Measurements from ENCODE around the gene GZF1.
"Not testable (repeated sequence)": the region's sequence is repeated elsewhere in the genome, so short reads cannot be mapped to it uniquely, and the experiment has no call there.

Gene GZF1

DNA sequence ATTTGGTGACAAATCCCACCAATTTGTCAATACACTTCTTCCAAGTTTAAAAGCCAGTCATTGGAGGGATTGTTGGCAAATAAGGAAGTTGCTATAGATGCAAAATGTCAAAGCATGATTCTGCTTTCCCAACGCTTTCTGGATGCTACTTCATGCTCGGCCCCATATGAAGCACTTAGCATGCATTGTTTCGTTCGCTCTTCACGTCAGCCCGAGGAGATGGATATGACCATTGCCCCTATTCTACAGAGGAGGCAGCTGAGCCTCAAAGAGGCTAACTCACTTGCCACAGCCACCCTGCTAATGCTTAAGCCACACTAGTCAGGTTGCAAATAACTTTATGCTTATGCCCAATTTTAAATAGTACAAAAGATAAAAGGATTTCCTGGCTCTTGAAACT lies 14.2 kb upstream of the GZF1 start:
- no peak for DNase-seq

DNA sequence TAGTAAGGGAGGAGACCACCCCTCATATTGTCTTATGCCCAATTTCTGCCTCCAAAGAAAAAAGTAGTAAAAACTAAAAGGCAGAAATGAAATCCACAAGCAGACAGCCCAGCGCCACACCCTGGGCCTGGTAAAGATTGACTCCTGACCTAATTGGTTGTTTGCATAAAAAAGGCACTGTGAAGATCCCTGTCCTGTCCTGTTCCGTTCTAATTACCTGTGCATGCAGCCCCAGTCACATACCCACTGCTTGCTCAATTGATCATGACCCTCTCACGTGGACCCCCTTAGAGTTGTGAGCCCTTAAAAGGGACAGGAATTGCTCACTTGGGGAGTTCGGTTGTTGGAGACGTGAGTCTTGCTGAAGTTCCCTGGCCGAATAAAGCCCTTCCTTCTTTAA lies 13.5 kb upstream of the GZF1 start:
- DNase-seq: not testable (repeated sequence)

DNA sequence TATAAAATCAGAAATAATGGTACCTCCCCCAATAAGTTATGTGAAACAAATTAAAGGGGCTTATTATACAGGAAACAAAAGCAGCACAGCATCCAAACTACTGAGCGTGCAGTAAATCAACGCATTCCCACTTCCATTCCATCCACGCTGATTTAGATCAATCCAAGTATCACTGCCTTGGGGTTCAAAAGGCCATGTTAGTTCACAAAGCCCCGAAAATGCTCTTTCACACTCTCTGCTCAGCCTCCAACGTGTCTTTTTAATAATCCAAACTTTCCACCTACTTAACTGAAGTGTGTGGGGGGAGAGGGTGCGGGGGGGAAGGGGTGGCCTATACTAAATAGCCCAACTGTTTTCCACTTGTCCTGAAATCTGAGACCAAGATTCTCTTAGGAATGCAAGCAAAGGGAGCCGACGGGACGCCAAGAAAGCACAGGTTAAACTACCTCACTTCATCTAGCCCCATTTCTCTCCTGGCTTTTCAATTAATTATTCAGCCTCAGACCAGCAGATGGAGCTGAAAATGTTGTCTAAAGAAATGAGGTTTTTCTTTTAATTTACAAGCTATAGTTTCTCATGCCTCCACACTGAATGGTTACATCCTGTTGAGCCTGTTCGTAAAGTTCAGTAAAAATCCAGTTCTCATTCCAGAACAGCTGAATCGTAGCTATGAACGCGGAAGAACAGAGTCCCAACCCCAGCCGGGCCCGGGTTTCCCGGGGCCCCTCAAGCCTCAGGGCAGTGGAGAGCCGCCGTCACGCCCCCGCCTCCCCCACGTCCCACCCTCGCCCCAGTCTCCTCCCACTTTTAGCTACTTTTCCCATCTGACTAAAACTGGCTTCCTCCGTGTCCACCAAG lies 12.4 kb upstream of the GZF1 start:
- peak; percentile 69 for DNase-seq

DNA sequence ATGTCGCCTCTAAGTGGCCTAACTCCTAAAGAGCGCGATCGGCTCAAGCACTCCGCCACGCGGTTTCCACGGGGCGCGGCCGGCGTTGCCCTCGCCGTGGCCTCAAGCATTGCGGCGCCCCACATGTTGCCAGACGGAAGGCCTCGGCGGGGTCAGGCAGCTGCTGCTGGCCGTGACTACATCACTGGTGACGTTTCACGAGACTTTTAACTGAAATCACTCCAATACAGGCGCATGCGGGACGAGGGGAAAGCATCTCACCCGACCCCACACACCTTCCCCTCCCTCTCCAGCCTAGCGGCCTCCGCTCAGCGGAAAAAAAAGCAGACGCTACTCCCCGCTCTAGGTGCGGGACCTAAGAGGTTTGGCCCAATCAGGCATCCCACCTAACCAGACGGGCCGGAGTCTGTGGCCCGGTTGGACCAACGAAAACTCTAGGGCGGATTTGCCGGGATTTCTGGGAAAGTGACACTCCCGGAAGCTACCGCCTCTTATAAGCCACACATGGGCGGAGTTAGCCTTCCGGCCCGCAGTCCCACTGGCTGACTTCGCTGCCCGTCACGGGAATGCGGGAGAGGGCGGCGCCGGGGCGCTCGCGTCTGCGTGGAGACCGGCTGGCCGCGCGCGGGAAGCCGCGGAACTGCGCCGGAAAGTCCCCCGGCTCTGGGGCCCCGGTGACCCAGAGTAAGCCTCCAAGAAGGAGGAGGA lies 11.6 kb upstream of the GZF1 start, which contains the start of gene NXT1:
Gene NXT1 (plus strand): TSS at position 596 of the 708 bp plus-strand sequence. CDS start 3,251 bp downstream, outside the sequence.
- DNase-seq: peak; percentile 91

DNA sequence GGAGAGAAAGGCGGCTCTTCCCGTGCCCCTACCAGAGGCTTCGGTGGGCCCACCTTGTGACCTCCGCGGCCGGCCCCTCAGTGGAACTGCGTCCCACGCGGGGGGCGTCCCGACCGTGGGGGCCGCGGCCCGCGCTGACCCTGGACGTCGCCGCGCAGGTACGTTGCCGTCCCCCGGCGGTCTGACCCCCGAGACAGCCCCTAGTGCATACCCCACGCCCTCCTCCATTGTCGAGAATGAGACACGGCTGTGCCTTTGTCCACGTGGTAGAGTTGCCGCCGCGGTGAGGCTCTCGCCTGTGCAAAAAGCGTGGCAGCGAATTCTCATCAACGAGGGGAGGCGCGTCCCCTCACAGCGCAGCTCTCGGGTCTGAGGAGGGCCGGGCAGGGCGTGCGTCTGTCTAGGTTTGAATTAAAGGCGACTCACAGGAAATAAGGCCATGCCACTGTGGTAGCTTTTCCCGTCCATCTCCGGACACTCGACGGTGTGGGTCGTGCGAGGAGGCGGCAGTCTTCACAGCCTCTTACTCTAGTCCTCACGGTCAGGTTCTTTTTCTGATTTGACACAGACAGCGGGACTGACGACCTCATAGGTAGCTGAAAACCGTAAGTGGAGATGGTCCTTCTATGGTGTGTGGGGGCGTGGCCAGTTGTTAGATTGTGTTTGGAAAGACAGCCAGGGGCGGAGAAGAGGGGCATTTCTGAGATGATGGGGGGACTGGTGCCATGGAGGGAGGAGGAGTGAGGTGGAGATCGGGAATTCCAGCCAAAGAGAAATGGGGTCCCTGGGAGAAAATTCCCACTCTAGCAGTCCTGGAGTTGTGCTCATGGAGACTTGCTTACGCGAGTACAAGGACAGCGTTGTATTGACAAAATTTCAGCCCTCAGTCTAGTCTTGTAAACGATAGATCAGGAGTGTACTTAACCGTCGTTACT lies 10.8 kb upstream of the GZF1 start:
- peak; percentile 54 for DNase-seq

DNA sequence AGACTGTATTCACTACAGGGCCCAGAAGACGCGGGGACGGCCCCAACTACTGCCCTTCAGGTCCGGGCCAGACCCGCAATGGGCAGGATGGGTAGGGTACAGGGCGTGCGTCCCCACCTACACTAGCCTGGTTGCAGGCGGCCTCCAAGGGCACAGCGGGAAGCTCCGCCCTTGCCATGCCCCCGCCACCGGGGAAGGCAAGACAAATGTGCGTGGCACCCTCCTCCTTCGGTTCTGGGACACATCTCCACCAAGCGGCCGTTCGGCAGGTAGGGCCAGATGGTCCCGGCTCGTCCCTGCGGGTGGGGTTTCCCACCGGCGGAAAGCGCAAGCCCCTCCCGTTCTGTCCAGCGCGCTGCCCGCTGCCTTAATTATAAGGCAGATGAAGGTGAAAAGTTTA lies 5.8 kb upstream of the GZF1 start:
- DNase-seq: no peak

DNA sequence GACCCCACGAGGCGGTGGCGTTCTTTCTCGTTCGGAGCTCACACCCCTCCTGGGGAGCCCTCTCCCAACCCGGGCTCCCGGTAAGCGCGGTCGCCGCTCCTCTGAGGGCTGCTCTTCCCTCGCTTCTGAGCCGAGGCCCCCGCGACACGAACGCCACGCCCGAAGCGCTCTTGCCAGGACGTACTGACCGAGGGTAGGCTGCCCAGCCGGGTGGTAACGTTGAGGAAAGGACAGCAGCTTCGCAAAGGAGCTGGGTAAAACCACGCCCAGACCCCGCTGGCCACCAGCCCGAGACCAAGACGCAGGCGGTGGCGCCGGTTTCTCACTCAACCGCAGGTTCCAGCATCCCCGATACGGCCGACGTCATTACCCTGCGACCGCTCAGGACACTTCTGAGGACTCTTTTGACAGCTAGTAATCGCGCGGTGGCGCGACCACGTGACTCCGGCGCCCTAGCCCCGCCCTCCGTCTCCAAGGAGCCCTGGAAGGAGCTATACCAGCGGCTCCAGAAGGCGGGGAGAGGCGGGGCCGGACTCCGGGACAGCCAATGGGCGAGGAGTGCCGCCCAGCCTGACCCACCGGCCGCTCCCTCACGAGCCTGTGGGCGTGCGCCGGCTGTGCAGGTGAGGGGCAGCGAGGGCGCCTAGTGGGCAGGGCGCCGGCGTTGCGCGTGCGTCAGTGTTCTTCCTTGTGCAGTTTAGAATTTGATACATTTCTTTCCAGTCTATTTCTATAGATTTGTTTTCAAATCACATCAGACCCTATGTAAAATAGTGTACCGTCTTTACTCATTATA lies 4.0 kb upstream of the GZF1 start:
- peak; percentile 99 for DNase-seq

DNA sequence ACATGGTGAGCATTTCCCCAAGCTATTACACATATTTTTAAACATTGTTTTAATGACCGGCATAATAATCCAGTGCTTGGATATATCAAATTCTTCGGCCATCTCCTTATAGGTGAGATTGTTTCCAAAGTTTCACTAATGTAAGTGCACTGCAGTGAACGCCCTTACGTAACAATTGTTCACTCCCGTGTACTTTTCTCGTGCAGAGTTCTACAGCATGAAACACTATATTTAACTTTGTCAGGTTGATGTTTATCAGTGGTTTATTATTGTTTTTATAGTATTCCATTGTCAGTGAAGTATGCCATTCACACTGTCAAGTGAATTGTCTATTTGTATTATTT lies 3.4 kb upstream of the GZF1 start:
- no peak for DNase-seq

DNA sequence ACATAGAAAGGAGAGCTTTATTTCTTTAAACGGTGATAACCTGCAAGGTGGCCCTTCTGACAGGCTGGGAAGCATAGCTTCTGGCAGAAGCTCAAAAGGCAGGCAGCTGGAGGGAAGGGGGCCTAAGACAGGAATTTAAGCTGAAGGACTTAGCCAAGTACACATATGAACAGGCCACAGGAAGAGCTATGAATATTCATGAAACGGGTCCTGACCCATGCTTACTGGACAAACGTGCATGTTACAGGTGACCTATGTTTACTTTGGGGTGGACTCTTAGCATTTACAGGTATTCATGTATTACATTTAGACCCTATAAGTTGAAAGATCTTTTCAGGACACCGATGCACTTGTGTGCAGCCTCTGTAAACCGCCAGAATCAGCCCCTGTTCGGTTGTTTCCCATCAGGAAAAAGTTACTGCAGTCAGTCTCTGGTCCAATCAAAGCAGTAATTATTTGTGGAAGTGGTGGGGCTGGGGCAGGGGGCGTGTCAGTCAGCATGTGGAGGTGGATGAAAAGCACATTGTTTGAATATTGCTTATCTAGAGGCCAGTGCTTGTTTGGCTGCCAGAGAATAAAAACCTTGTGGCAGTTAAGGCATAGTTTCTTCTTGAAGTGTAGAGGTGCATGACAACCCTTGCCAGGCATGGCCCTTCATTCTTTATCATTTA lies 2.9 kb upstream of the GZF1 start:
- no peak for DNase-seq

DNA sequence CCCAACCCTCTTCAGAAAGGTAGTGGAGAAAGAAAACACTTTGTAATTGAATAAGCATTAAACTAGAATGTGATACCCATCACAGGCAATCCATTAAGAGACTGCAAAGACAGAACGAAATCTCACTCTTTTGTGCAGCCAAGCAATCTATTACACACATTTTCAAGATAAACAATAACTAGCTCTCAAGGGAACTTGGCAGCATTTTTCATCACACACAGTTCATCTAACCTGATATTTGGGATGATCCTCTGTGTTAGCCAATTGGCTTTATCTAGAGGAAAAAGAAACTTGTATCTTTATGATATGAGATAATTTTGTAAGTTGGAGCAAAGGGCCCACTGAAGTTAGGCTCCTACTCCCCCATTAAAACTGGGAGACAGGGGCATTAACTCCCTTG lies 1.5 kb upstream of the GZF1 start:
- DNase-seq: no peak

DNA sequence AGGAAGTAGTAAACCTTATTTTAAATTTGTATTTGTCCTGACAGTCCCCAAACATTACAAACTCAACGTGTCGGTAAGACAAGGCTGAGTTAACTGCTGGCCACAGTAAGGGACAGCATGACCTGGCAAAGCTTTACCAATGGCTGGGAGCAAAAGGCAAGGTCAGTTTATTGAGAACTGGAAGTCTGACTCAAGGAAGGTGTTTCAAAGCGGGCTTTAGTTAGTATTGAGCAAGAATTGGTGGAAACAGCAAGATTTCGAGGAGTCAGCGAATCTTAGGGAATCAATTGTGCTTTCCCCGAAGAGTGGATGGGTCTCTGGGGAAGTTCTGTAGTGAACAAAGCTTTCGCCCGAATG lies 885 bp upstream of the GZF1 start:
- DNase-seq: no peak

DNA sequence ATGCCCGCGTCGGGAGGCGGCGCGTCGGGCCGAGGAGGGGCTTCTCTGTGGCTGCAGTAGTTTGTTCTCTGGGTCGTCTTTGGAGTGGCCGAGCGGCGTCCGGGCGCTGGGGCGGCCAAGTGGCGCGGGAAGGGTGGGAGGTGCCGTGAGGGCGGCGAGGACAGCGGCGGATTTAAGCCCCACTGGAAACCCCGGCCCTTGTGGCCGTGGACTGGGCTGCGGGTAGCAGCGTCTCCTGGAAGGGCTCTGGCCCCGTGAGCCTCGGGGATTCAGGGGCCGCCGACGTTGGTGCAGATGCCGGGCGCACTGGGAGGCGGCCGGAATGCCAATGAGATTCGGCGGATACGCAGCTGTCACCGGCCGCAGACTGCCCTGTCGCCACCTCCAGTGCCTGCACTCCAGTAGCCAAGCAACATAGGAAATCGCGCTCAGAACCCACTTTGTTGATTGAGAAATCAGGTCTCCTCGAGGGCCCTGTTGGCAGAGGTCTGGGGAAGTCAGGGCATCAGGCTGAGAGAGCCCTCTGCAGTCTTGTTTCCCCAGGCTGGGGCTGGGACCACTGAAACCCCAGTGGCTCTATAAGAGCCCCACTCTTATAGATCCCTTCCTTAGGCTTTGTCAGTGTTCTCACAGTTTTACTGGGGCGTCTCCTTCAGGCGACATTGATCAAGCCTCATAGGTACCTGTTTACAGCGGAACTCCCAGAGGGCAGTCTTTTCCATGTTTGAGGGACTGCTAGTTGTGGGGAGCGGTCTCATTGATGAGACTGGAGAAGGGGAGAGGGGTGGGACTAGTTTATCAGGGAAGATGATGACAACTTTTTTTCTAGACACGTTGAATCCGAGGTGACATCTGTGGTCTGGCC lies 642 bp downstream of the GZF1 start:
- DNase-seq: no peak

DNA sequence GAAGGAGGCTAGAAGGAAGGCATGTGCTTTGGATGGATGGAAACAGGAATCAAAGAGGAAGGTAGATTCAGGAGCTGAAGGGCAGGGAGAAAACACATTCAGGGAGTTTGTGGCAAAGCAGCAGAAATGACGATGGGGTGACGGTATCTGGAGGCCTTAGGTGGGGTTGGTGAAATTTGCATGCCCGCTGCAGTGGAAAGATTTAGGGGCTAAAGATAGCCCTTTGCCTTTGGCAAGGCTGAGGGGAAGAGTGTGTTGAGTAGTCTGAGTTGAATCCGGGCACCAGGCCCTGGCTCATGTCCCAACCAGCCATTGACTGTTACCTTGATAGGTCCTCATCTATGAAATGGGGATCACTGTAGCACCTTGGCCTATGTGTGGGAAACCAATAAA lies 1.3 kb downstream of the GZF1 start:
- DNase-seq: no peak

DNA sequence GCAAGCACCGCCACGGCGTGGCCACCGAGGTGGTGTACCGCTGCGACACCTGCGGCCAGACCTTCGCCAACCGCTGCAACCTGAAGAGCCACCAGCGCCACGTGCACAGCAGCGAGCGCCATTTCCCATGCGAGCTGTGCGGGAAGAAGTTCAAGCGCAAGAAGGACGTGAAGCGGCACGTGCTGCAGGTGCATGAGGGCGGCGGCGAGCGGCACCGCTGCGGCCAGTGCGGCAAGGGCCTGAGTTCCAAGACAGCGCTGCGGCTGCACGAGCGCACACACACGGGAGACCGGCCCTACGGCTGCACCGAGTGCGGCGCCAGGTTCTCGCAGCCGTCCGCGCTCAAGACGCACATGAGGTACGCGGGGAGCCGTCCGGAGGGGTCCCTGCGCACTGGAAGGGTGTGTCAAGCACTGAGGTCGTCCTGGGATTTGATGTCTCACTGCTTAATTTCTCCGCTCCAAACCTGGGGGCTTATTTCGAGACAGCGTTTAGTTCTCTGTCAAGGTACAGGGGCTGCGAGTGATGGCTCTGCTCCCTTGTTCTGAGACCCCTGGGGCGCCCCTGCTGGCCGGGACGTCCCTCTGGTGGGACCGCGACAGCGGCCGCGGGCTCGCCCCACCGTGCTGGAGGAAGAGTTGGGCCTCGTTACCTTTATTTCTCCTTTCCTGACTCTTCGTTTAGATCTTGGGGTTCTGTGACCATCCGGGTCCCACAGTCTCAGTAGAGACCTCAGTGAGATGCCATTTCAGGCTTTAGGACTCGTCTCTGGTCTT lies 3.6 kb downstream of the GZF1 start:
- DNase-seq: no peak

DNA sequence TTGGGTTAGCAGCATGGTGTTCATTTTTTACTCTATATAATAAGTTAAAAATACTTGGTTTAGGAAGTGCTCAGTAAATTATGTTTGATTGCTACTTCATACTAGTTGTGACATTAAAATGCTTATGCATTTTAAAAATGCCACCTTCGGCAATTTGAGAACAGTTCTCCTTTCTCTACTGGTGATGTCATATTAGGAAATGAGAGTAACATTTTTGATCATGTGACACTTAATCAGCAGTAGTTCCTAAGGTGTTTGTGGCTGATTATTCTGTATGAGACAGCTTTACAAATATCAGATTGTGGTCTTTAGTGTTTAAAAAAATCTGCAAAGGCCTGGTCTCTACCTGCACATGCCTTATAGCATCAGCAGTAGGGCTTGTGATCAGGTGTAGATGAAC lies 4.4 kb downstream of the GZF1 start:
- no peak for DNase-seq

DNA sequence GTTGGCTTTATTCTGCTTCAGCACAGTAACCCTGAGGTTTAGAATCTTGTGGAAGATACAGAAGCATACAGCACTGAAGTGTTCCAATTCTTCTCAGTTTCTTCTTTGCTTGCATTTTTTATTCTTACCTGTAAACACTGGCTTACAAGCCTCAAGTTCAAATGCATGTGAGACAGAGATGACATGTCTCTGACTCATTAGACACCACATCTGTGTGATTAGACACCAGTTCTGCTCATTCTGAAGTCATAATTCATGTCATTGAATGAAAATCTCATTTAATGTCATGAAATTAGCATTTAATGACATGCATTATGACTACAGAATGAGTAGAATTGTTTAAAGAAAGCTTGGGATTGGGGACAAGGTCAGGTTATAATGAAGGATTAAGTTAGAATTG lies 5.8 kb downstream of the GZF1 start:
- DNase-seq: no peak

DNA sequence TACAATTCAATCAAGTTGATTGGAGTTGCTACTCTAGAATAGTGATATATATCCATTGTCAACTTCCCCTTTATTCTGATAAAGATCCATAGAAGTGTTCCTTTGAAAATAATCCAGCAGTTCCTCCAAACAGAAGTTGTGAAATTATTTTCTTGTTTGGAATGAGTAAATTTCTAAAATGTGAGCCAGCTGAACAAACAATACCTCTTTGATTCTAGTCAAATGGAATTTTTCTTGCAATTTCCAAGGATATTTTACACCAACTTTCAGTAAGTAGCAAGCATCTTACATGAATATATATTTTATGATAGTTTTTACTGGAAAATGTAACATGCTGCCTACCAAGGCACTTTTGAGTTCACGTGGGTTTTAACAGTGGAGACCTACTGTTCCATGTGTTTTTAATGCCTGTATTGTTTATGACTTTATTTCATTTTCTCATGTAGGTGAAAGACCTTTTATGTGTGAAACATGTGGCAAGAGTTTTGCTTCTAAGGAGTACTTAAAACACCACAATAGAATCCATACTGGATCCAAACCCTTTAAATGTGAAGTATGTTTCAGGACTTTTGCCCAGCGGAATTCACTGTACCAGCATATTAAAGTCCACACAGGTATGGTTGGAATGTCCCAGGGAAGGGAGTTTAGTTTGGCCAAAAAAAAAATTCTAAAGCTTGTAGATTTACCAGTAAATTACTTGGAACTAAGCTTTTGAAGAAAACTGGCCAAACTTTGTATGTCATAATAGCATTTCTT lies 6.5 kb downstream of the GZF1 start:
- no peak for DNase-seq

DNA sequence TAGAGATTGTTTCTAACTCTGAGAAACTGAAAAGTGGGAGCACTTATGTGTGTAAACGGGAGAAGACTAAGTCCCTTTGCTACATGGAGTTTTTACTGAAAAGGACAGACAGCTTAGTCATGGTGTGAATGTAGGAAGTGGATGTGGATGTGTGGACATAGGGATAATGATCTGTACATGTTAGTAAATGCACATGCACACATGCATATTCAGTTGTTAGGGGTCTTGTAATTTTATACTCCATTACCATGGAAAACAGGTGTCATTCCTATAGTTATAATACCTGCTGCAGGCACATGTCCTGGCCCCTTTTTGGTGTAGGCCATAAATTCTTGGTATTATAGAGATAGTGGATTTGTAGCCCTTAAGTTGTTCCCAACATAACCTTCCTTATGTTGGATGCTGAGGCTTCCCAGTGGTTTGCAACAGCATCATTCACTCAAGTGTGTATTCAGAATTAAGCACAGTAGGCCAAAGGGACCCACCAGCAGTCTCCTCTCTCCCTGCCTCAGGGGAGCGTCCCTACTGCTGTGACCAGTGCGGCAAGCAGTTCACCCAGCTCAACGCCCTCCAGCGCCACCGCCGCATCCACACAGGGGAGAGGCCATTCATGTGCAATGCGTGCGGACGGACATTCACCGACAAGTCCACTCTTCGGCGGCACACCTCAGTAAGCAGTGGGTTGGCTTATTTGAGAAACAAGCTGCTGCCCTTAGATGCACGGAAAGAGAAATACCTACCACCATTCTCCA lies 7.3 kb downstream of the GZF1 start:
- DNase-seq: no peak

DNA sequence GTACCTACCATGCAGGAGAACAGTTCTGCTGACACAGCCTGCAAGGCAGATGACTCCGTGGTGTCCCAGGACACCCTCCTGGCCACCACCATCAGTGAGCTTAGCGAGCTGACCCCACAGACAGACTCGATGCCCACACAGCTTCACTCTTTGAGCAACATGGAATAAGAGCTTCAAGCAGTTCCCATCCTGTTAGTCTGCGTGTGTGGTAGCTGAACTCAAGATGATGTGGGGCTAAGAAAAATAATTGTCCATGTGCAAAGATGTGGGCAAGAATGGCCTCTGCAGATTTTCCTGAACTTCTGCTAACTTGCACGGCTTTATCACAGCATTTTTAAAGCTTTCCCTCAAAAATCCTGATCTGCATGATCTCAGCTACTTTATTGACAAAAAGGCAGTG lies 8.3 kb downstream of the GZF1 start:
- no peak for DNase-seq
